Subcutaneous abdominal adipose tissue (tissue), 5 donors: ENCODE measurements around the gene RBM20.

Source experiments
- H3K27ac ChIP-seq: one replicate; pipeline ENCODE4 v1.7.0; 2013; ENCODE audit warnings: low read depth, mild to moderate bottlenecking, inconsistent platforms, low read length, moderate library complexity
- H3K27me3 ChIP-seq, 5 donors: one replicate each; pipeline ENCODE4 v1.7.0; 2013; ENCODE audit warnings: low read length in 5 of 5, inconsistent platforms in 1 of 5; ENCODE audit not compliant: control insufficient read depth in 5 of 5, insufficient read depth in 4 of 5
- H3K36me3 ChIP-seq, 5 donors: one replicate each; pipeline ENCODE4 v1.7.0; 2013; ENCODE audit warnings: low read length in 5 of 5; ENCODE audit not compliant: control insufficient read depth in 5 of 5, insufficient read depth in 5 of 5
- H3K4me1 ChIP-seq, 5 donors: one replicate each; pipeline ENCODE4 v1.7.0; 2013; ENCODE audit warnings: low read length in 5 of 5, mild to moderate bottlenecking in 3 of 5, moderate library complexity in 1 of 5; ENCODE audit not compliant: control insufficient read depth in 5 of 5, insufficient read depth in 5 of 5
- H3K4me3 ChIP-seq, 5 donors: one replicate each; pipeline ENCODE4 v1.7.0; 2013; ENCODE audit warnings: low read length in 5 of 5, low read depth in 1 of 5
- H3K9ac ChIP-seq, 5 donors: one replicate each; pipeline ENCODE4 v1.7.0; 2013; ENCODE audit warnings: low read length in 5 of 5, mild to moderate bottlenecking in 4 of 5, moderate library complexity in 3 of 5
- H3K9me3 ChIP-seq, 5 donors: one replicate each; pipeline ENCODE4 v1.7.0; 2013; ENCODE audit warnings: low read length in 5 of 5; ENCODE audit not compliant: control insufficient read depth in 5 of 5
- donor health status: healthy.
- donor health status: healthy.
- donor health status: healthy.
- donor health status: healthy.
- donor health status: healthy.

Gene RBM20

DNA sequence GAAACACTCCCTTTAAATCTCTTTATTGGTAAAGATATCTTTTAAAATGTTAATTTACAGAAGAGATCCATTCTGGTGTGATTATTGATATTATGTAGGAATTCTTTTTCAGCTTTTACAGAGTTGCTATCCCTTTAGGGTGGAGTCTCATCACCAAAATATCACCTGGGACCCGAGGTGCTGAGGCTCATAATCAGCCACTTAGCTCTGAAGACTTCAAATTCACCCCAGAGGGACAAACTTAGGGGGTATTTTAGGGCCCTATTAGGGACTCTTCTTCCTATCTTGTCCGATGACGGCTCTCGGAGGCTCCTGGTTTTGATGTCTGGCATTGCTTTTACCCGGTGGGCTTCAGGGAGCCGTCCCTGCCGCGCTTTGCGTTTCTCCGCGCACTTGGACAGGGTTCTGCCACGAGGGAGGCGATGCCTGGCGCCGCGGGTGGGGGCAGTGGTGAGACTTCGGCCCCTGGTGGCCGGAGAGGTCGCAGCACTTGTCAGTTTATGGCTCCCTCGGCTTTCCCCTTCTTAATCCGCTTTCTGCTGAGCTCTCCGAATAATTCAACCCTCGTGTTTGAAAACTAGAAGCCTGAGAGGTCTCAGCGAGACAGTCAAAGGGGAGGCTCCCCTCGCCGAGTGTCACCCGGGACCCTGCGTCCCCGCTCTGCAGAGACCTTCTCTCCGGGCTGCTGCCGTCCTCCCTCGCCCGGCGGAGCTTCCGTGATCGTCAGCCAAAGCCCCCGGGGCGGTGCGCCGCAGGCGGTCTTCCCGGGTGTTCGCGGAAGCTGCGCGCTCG is 27.8 kb downstream of the RBM20 start:
- no peaks in the 10 kb centered on the region for H3K36me3 ChIP-seq
- H3K4me1 ChIP-seq: peaks cover 0 to 14% (median 11%) of the 10 kb centered on the region in 5 donors
- peak overlapping the region; percentile 20 for H3K27ac ChIP-seq
- H3K9ac ChIP-seq: peak overlapping the region; percentile 50 to 82 (median 76)
- H3K9me3 ChIP-seq: no peaks in the 10 kb centered on the region
- peak overlapping the region; percentile 73 to 88 (median 81) for H3K4me3 ChIP-seq
- H3K27me3 ChIP-seq: no peaks in the 10 kb centered on the region

DNA sequence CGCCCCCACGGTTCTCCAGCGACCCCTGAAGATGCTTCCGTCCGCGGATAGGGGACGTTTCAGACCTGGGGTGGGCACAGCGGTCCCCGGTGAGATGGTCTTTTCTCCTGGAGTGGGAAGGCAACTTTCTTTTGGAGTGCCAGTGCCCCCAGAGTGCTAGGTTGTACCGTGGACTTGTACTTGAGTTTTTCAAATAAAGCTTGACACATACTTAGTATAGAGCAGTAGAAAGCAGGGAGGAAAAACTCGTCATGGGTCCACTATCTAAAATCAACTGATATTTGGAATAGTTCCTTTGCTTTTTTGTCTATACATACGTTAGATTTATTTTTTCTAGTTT is 28.4 kb downstream of the RBM20 start:
- peak overlapping the region; percentile 50 to 82 (median 76) for H3K9ac ChIP-seq
- peaks cover 0 to 14% (median 11%) of the 10 kb centered on the region in 5 donors for H3K4me1 ChIP-seq
- H3K27ac ChIP-seq: peak overlapping the region; percentile 20
- no peaks in the 10 kb centered on the region for H3K27me3 ChIP-seq
- H3K9me3 ChIP-seq: no peaks in the 10 kb centered on the region
- H3K36me3 ChIP-seq: no peaks in the 10 kb centered on the region
- peak overlapping the region; percentile 73 to 88 (median 81) for H3K4me3 ChIP-seq

DNA sequence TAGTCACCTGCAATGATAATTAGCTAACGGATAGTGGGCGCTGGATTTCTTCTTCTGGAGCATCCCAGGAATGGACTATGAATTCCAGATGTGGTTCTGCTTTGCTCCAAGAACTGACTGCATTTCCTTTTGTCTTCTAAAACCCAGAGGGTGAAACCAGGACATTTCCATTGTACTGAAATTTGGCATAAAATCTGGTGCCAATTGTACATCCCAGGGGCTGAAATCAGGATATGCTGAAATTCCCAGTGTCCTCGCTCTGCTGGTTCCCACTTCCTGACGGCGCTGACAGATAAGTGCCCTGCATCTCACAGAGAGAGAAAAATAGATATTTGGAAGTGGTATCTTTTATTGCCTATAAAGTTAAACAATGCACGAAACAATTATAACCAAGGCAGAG is 31.9 kb downstream of the RBM20 start:
- Histone ChIP-seq H3K27ac (no peak overlapping the region), H3K4me1 (peaks cover 0 to 14% (median 11%) of the 10 kb centered on the region in 5 donors), H3K27me3 (peaks cover 0 to 2% (median 0%) of the 10 kb centered on the region in 5 donors), H3K9ac (no peak overlapping the region), H3K9me3 (no peaks in the 10 kb centered on the region), H3K36me3 (no peaks in the 10 kb centered on the region), H3K4me3 (no peak overlapping the region)

DNA sequence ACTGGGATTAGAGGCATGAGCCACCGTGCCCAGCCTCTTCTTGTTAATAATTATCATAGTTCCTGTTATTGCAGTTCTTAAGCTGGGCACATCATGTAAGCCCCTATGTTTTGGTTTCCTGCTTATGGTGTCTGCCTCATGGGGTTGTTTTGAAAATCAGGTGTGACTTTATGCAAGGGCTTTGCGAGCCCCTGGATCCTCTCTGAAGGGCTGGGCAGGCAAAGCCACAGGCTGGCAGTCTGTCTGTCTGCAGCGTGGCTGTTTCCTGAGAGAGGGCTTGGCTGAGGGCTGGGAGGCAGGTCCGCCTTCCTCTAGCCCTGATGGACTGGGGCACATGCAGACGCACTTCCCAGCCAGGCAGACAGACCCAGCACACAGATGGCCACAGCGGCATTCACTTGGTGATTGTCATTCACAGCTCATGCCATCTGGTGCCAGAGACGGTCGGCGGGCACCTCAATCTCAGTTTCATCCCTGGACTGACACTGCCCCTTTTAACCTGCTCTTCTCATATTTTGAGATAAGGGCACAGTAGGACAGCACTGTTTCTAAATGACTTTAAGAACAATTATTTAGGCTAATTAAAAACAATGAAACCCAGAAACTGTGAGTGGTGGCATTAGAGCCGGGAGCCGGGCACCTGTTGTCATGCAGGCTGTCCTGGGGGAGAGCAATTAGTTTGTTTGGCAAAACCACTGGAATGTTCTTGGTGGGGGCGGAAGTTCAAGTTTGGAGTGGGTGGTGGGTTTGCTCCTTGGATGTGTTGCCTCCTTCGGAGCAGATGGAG is 35.5 kb downstream of the RBM20 start:
- H3K9ac ChIP-seq: no peak overlapping the region
- H3K9me3 ChIP-seq: no peaks in the 10 kb centered on the region
- H3K36me3 ChIP-seq: no peaks in the 10 kb centered on the region
- peaks cover 0 to 7% (median 0%) of the 10 kb centered on the region in 5 donors for H3K4me1 ChIP-seq
- H3K4me3 ChIP-seq: no peak overlapping the region
- no peak overlapping the region for H3K27ac ChIP-seq
- peaks cover 0 to 2% (median 0%) of the 10 kb centered on the region in 5 donors for H3K27me3 ChIP-seq

DNA sequence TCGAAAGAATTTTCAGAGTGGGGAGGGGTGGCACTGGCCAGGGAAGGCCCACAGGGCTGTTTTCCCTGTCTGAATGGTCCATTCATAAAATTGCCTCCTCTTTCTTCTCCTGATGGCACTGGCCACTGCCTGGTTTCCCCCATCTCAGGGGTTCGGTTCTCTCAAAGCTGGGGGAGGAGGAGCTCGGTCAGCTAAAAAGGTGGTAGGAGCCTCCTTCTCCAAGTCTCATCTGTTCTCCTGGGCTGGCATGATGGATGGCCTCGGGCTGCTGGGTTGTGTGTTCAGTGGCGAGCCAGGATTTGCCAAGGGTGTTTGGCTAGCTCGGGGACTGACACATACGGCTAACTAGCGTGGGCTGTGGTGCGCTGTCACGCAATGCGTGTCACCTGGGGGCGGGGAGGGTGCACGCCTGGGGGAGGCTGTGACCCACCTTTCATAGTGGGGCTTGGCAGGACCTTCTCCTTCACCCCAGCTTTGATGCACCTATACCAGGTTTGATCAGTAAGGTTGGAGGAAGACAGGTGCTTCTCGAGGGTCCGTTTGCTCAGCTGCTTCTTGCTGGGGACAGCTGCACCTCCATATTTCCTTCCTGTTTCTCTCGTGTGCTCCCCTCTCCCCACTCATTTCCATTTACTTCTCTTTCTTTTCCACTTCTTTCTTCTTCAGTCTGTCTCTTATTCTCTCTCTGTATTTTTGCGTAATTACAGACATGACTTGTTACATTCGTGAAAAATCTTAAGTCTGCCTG is 36.3 kb downstream of the RBM20 start:
- no peak overlapping the region for H3K4me3 ChIP-seq
- no peak overlapping the region for H3K27ac ChIP-seq

DNA sequence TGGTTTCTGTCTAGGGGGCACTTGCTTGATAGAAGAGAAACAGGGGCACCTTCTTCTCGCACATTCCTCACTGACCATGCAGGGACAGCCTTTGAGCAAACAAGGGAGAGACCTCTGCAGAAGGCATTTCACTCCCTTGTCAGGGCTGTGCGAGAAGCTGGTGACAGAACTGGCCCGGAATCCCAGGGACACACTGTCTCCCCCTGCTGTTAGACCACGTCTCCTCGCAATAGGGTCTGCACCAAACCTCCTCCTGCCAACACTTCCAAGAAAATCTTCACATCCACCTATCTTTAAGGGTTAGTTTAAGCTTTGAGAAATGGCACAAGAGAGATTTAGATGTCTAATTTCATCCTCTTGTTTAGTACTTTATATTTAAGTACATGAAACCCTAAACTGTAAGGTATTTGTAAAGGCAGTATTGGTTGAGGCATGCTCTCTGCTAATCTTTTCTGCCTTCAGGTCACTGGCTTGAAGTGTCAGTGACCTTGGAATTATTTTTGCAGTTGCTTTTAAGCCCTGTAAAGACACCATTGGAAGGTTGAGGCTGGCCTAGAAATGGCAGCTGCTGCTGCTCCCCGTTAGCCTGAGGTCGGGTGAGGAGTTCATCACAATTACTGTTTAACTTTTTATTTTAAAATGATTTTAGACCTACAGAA is 37.0 kb downstream of the RBM20 start:
- H3K9me3 ChIP-seq: no peaks in the 10 kb centered on the region
- H3K4me1 ChIP-seq: peaks cover 0 to 2% (median 0%) of the 10 kb centered on the region in 5 donors
- peaks cover 0 to 2% (median 0%) of the 10 kb centered on the region in 5 donors for H3K27me3 ChIP-seq
- H3K27ac ChIP-seq: no peak overlapping the region
- H3K36me3 ChIP-seq: no peaks in the 10 kb centered on the region
- H3K9ac ChIP-seq: no peak overlapping the region
- no peak overlapping the region for H3K4me3 ChIP-seq

More for the DNA sequence above, 36.3 kb downstream of the RBM20 start:
- peaks cover 0 to 7% (median 0%) of the 10 kb centered on the region in 5 donors for H3K4me1 ChIP-seq
- no peaks in the 10 kb centered on the region for H3K9me3 ChIP-seq
- no peaks in the 10 kb centered on the region for H3K36me3 ChIP-seq
- H3K27me3 ChIP-seq: peaks cover 0 to 2% (median 0%) of the 10 kb centered on the region in 5 donors
- no peak overlapping the region for H3K9ac ChIP-seq

DNA sequence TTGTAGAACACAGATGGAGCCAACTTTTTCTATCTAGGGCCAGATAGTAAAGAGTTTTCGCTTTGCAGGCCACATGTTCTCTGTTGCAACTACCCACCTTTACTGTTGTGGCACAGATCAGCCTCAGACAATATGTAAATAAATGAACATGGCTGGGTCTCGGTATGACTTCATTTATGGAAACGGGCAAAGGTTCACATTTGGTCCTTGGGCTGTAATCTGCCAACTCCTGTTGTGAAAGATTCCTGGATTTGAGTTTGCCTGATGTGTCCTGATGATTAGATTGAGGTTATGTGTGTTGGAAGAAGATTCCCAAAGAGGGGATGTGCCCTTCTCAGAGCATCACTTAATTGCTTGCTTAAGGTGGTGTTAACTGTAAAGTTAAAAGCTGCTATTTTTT is 38.2 kb downstream of the RBM20 start:
- H3K27me3 ChIP-seq: peaks cover 0 to 2% (median 0%) of the 10 kb centered on the region in 5 donors
- H3K4me3 ChIP-seq: no peak overlapping the region

DNA sequence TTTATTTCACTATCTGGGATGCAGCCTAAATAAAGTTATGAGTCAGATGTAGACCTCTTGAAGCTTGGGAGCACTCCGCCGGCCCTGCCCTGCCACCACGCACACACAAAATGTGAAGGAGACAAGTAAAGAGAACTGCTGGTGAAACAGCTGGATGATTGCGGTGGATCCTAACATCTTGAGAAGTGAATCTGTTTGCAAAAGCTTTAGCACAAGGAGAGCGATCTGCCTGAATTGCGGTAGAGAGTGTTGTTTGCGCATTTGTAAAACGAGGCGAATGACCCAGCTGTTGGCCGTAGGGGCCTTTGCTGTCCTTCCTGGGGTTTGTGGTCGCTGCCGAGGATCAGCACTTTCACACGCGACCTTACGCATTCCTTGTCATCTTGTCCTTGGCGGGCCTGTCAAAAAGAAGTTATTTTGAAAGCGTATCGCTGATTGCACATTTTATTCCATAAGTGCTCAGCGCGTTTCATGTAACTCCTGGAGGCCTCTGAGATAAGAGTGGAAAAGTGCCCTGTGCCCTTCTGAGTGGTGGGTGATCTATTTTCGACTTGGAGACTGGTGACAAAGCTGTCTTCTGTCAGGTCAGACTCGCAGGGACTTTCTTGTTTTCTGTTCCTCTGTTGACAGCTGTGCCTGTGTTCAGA is 40.8 kb downstream of the RBM20 start:
- H3K9me3 ChIP-seq: no peaks in the 10 kb centered on the region
- no peaks in the 10 kb centered on the region for H3K4me1 ChIP-seq
- peaks cover 0 to 2% (median 0%) of the 10 kb centered on the region in 5 donors for H3K27me3 ChIP-seq
- no peaks in the 10 kb centered on the region for H3K36me3 ChIP-seq
- no peak overlapping the region for H3K27ac ChIP-seq
- no peak overlapping the region for H3K9ac ChIP-seq
- H3K4me3 ChIP-seq: no peak overlapping the region

More for the DNA sequence above, 38.2 kb downstream of the RBM20 start:
- H3K4me1 ChIP-seq: no peaks in the 10 kb centered on the region
- no peaks in the 10 kb centered on the region for H3K9me3 ChIP-seq
- no peak overlapping the region for H3K9ac ChIP-seq
- H3K27ac ChIP-seq: no peak overlapping the region
- no peaks in the 10 kb centered on the region for H3K36me3 ChIP-seq

DNA sequence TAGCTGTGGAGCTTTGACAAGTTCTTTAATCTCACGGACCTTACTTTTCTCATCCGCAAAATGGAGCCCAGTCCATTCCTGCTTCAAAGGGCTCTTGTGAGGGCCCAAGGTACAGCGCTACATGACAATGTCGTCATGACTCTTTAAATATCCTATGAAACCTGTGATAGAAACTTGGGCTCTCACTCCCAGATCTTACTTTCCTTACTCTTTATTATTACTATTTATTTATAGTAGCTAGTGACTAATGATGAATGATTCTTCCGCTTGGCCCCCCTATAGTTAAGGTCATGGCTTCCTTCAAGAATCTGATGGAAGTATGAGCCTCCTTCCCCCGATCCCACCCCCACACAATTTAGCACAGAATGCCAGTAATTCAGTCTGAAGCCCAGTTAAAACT is 41.9 kb downstream of the RBM20 start:
- H3K9me3 ChIP-seq: no peaks in the 10 kb centered on the region
- H3K36me3 ChIP-seq: no peaks in the 10 kb centered on the region
- H3K27me3 ChIP-seq: no peaks in the 10 kb centered on the region
- no peak overlapping the region for H3K9ac ChIP-seq
- H3K4me1 ChIP-seq: no peaks in the 10 kb centered on the region
- H3K27ac ChIP-seq: no peak overlapping the region
- H3K4me3 ChIP-seq: no peak overlapping the region
